Neural cell (in vitro differentiated cells): Measurements from ENCODE around the gene NR4A2.

Experiments
- CTCF ChIP-seq: fragments of 450-650 bp; IDR thresholded peaks from 2 replicates; pipeline ENCODE4 v1.5.1; 2014; ENCODE audit warnings: antibody characterized with exemption, mild to moderate bottlenecking, moderate library complexity; ENCODE audit not compliant: poor library complexity, severe bottlenecking
- SMC3 ChIP-seq: fragments of 450-650 bp; conservative IDR thresholded peaks from 2 replicates; pipeline ENCODE4 v1.6.1; 2014; ENCODE audit warnings: antibody characterized with exemption, mild to moderate bottlenecking, moderate library complexity; ENCODE audit not compliant: poor library complexity

- TF ChIP-seq SMC3 (no peak), CTCF (no peak)
These were observed 23.4 kb downstream of the NR4A2 start for GRCh38 chr2:156309167-156309566.
